GM21367 (cell line): Measurements from ENCODE around the gene CLRN3.
A peak's percentile ranks its signal among the peaks of the same experiment; 100 is the strongest.

Experiments
- ATAC-seq: cut with Tn5 transposase; IDR thresholded peaks from one replicate; pipeline ENCODE4 v1.9.1; 2021; ENCODE audit not compliant: unreplicated experiment

Gene CLRN3

GRCh38 chr10:127919418-127920271 lies 26.9 kb upstream of the CLRN3 start:
- no peak for ATAC-seq

GRCh38 chr10:127918572-127918971 lies 25.8 kb upstream of the CLRN3 start:
- no peak for ATAC-seq

- no peak for ATAC-seq
Observed at GRCh38 chr10:127916826-127917225, 24.1 kb upstream of the CLRN3 start.

- no peak for ATAC-seq
Observed at GRCh38 chr10:127915324-127915723, 22.6 kb upstream of the CLRN3 start.

GRCh38 chr10:127913368-127913759 lies 20.6 kb upstream of the CLRN3 start:
- ATAC-seq = no peak

GRCh38 chr10:127912607-127913367 lies 20.0 kb upstream of the CLRN3 start:
- ATAC-seq = no peak

GRCh38 chr10:127911867-127912257 lies 19.1 kb upstream of the CLRN3 start:
- ATAC-seq = no peak

- ATAC-seq = no peak
Observed at GRCh38 chr10:127911218-127911866, 18.6 kb upstream of the CLRN3 start.

GRCh38 chr10:127910464-127910770 lies 17.7 kb upstream of the CLRN3 start:
- no peak for ATAC-seq

- ATAC-seq = no peak
Observed at GRCh38 chr10:127909716-127910463, 17.1 kb upstream of the CLRN3 start.

GRCh38 chr10:127908959-127909267 lies 16.2 kb upstream of the CLRN3 start:
- ATAC-seq = no peak

- no peak for ATAC-seq
Observed at GRCh38 chr10:127908106-127908958, 15.6 kb upstream of the CLRN3 start.

- ATAC-seq = no peak
Observed at GRCh38 chr10:127907411-127908105, 14.8 kb upstream of the CLRN3 start.

GRCh38 chr10:127906548-127907377 lies 14.0 kb upstream of the CLRN3 start, which contains the start of gene PTPRE:
Gene PTPRE (plus strand): TSS chr10:127907103. CDS start chr10:128040882, 133,779 bp downstream.
- ATAC-seq = peak; percentile 91

GRCh38 chr10:127905848-127906261 lies 13.1 kb upstream of the CLRN3 start:
- no peak for ATAC-seq

GRCh38 chr10:127905001-127905847 lies 12.5 kb upstream of the CLRN3 start:
- no peak for ATAC-seq

GRCh38 chr10:127904311-127905000 lies 11.7 kb upstream of the CLRN3 start:
- ATAC-seq = no peak
